Karpas-422 (cell line): ENCODE data around the gene PDE11A. TPM values are rescaled to one million over a fixed set of nuclear protein-coding genes. Genes with fewer than 3 reads are reported as not detected.

Experiments used
- DNase-seq: peaks from one replicate; pipeline ENCODE4 v3.0.0-alpha.2; 2015
- H2AFZ ChIP-seq: fragments of 200-600 bp; sonication (generic); 2 replicates; pipeline ENCODE4 v1.6.1; 2014; ENCODE audit warnings: antibody characterized with exemption, low read length, mixed read lengths
- H3K27ac ChIP-seq: fragments of 200-600 bp; sonication (generic); 2 replicates; pipeline ENCODE4 v1.5.1; 2014; ENCODE audit warnings: mild to moderate bottlenecking, low read length, moderate library complexity
- H3K27me3 ChIP-seq: fragments of 200-600 bp; sonication (generic); 2 replicates; pipeline ENCODE4 v1.6.1; 2014; ENCODE audit warnings: low read length, mixed read lengths
- H3K36me3 ChIP-seq: fragments of 200-600 bp; sonication (generic); 2 replicates; pipeline ENCODE4 v1.6.1; 2014; ENCODE audit warnings: low read length, mixed read lengths; ENCODE audit not compliant: insufficient read depth
- H3K4me1 ChIP-seq: fragments of 200-600 bp; sonication (generic); 2 replicates; pipeline ENCODE4 v1.6.1; 2014; ENCODE audit warnings: mild to moderate bottlenecking, low read length, mixed read lengths
- H3K4me2 ChIP-seq: fragments of 200-600 bp; sonication (generic); 2 replicates; pipeline ENCODE4 v1.6.1; 2014; ENCODE audit warnings: low read length, low read depth, mild to moderate bottlenecking; ENCODE audit not compliant: poor library complexity, severe bottlenecking
- H3K4me3 ChIP-seq: fragments of 200-600 bp; sonication (generic); 2 replicates; pipeline ENCODE4 v1.5.1; 2014; ENCODE audit warnings: mild to moderate bottlenecking, antibody characterized with exemption, low read length, mixed read lengths
- H3K79me2 ChIP-seq: fragments of 200-600 bp; sonication (generic); 2 replicates; pipeline ENCODE4 v1.6.1; 2014; ENCODE audit warnings: mild to moderate bottlenecking, low read length, mixed read lengths
- H3K9ac ChIP-seq: fragments of 200-600 bp; sonication (generic); 2 replicates; pipeline ENCODE4 v1.6.0; 2014; ENCODE audit warnings: low read length
- H3K9me2 ChIP-seq: fragments of 200-600 bp; sonication (generic), shearing (Covaris generic); replicated peaks from 2 replicates; pipeline ENCODE4 v1.6.0; 2014; ENCODE audit warnings: mild to moderate bottlenecking, low read length, moderate library complexity; ENCODE audit not compliant: insufficient read depth
- H3K9me3 ChIP-seq: fragments of 300-700, 200-600 bp; sonication (generic); 2 replicates; pipeline ENCODE4 v1.6.1; 2014; ENCODE audit warnings: low read length, mixed read lengths
- H4K20me1 ChIP-seq: fragments of 200-600 bp; sonication (generic); 2 replicates; pipeline ENCODE4 v1.6.1; 2014; ENCODE audit warnings: mild to moderate bottlenecking, antibody characterized with exemption, low read length, low read depth; ENCODE audit not compliant: insufficient read depth
- total RNA-seq: library from RNA; depleted of rRNA; stranded (reverse); fragments of >200 nt; shearing (Covaris generic); gene quantifications from 2 replicates; pipeline ENCODE4 v1.2.3, GENCODE V29; 2014; ENCODE audit warnings: low replicate concordance; rRNA removed

The PDE11A gene
- 0.52 TPM in 1 of 2 replicates, not detected in the other for total RNA-seq

- no peaks in the 10 kb centered on the region for H4K20me1 ChIP-seq
- no peaks in the 10 kb centered on the region for H3K9me2 ChIP-seq
- no peaks in the 10 kb centered on the region for H3K9me3 ChIP-seq
- no peak for DNase-seq
- H3K36me3 ChIP-seq: no peaks in the 10 kb centered on the region
- H3K4me3 ChIP-seq: no peak within 1 kb of the TSS
- no peaks in the 10 kb centered on the region for H3K79me2 ChIP-seq
- no peak within 1 kb of the TSS for H3K27ac ChIP-seq
- H3K4me1 ChIP-seq: no peaks in the 10 kb centered on the region
- no peak within 1 kb of the TSS for H3K9ac ChIP-seq
- H3K4me2 ChIP-seq: no peak within 1 kb of the TSS
- no peaks in the 10 kb centered on the region for H3K27me3 ChIP-seq
- H2AFZ ChIP-seq: no peak within 1 kb of the TSS
Observed at GRCh38 chr2:178072383-178073301, at the start of gene PDE11A. TSS of gene PDE11A (minus strand) at chr2:178072777. CDS start at chr2:178072437, 340 bp downstream.

- Histone ChIP-seq H3K4me3 (no peak overlapping the region), H3K9me2 (no peaks in the 10 kb centered on the region), H3K4me2 (no peak overlapping the region), H4K20me1 (no peaks in the 10 kb centered on the region), H3K9ac (no peak overlapping the region), H3K27ac (no peak overlapping the region), H2AFZ (no peak overlapping the region), H3K4me1 (no peaks in the 10 kb centered on the region), H3K79me2 (peaks cover 13% of the 10 kb centered on the region; the same call in 1 of the 2 replicates), H3K27me3 (no peaks in the 10 kb centered on the region), H3K36me3 (peaks cover 38% of the 10 kb centered on the region; the same call in 1 of the 2 replicates), H3K9me3 (no peaks in the 10 kb centered on the region)
- DNase-seq: no peak
Observed at GRCh38 chr2:178119179-178119922, 46.8 kb upstream of the PDE11A start.

- H3K36me3 ChIP-seq: peaks cover 30% of the 10 kb centered on the region; the same call in 1 of the 2 replicates
- no peak overlapping the region for H3K27ac ChIP-seq
- no peak overlapping the region for H3K4me2 ChIP-seq
- peaks cover 13% of the 10 kb centered on the region for H3K4me1 ChIP-seq
- H3K4me3 ChIP-seq: no peak overlapping the region
- H4K20me1 ChIP-seq: no peaks in the 10 kb centered on the region
- H3K27me3 ChIP-seq: no peaks in the 10 kb centered on the region
- H3K9me2 ChIP-seq: no peaks in the 10 kb centered on the region
- H3K9ac ChIP-seq: no peak overlapping the region
- DNase-seq: no peak
- H3K9me3 ChIP-seq: no peaks in the 10 kb centered on the region
- peaks cover 29% of the 10 kb centered on the region for H3K79me2 ChIP-seq
- no peak overlapping the region for H2AFZ ChIP-seq
Observed at GRCh38 chr2:178117725-178118124, 45.1 kb upstream of the PDE11A start.

GRCh38 chr2:178115271-178115670 lies 42.7 kb upstream of the PDE11A start:
- Histone ChIP-seq H3K4me2 (no peak overlapping the region), H3K9me3 (no peaks in the 10 kb centered on the region), H3K4me3 (no peak overlapping the region), H3K9ac (no peak overlapping the region), H3K79me2 (peaks cover 33% of the 10 kb centered on the region), H3K4me1 (peaks cover 13% of the 10 kb centered on the region), H3K36me3 (peaks cover 18% of the 10 kb centered on the region; the same call in 1 of the 2 replicates), H3K27me3 (no peaks in the 10 kb centered on the region), H4K20me1 (no peaks in the 10 kb centered on the region), H3K9me2 (no peaks in the 10 kb centered on the region), H2AFZ (no peak overlapping the region), H3K27ac (no peak overlapping the region)
- DNase-seq: no peak

- Histone ChIP-seq H3K9me2 (no peaks in the 10 kb centered on the region), H3K79me2 (peaks cover 33% of the 10 kb centered on the region), H2AFZ (no peak overlapping the region), H3K9ac (no peak overlapping the region), H3K27ac (no peak overlapping the region), H3K36me3 (peaks cover 10% of the 10 kb centered on the region; the same call in 1 of the 2 replicates), H3K27me3 (no peaks in the 10 kb centered on the region), H3K9me3 (no peaks in the 10 kb centered on the region), H4K20me1 (no peaks in the 10 kb centered on the region), H3K4me3 (no peak overlapping the region), H3K4me1 (peaks cover 13% of the 10 kb centered on the region), H3K4me2 (peak overlapping the region; percentile 91)
- DNase-seq: no peak
Observed at GRCh38 chr2:178114462-178114861, 41.9 kb upstream of the PDE11A start.

- Histone ChIP-seq H3K27ac (peak within 1 kb of the TSS; percentile 10; the same call in 1 of the 2 replicates), H3K27me3 (no peaks in the 10 kb centered on the region), H2AFZ (peak within 1 kb of the TSS; percentile 45), H3K9me2 (no peaks in the 10 kb centered on the region), H3K9ac (peak within 1 kb of the TSS; percentile 94), H3K79me2 (peaks cover 33% of the 10 kb centered on the region), H3K4me2 (peak within 1 kb of the TSS; percentile 91), H3K4me3 (peak within 1 kb of the TSS; percentile 88), H3K36me3 (peaks cover 2% of the 10 kb centered on the region; the same call in 1 of the 2 replicates), H3K4me1 (peaks cover 13% of the 10 kb centered on the region), H4K20me1 (no peaks in the 10 kb centered on the region), H3K9me3 (no peaks in the 10 kb centered on the region)
- peak; percentile 96 for DNase-seq
Observed at GRCh38 chr2:178112202-178113152, 39.9 kb upstream of the PDE11A start, which contains the start of gene RBM45. TSS of gene RBM45 (plus strand) at chr2:178112437. CDS start at chr2:178112547, 110 bp downstream.

GRCh38 chr2:178111743-178112142 lies 39.2 kb upstream of the PDE11A start:
- Histone ChIP-seq H3K4me3 (peak overlapping the region; percentile 88; the same call in 1 of the 2 replicates), H2AFZ (peak overlapping the region; percentile 45), H3K9ac (no peak overlapping the region)

More at GRCh38 chr2:178111743-178112142, 39.2 kb upstream of the PDE11A start:
- Histone ChIP-seq H4K20me1 (no peaks in the 10 kb centered on the region), H3K79me2 (peaks cover 33% of the 10 kb centered on the region), H3K9me3 (no peaks in the 10 kb centered on the region), H3K27ac (no peak overlapping the region), H3K4me1 (peaks cover 13% of the 10 kb centered on the region), H3K36me3 (no peaks in the 10 kb centered on the region), H3K4me2 (no peak overlapping the region), H3K9me2 (no peaks in the 10 kb centered on the region), H3K27me3 (no peaks in the 10 kb centered on the region)
- DNase-seq: peak; percentile 43
